IMR-90 (cell line): ENCODE data around the gene PIGP.

Experiments used
- FOS ChIP-seq: fragments of 150-350 bp; IDR thresholded peaks from 2 replicates; pipeline ENCODE4 v1.6.1; 2016; ENCODE audit warnings: low read depth, low read length
- MAZ ChIP-seq: IDR thresholded peaks from 2 replicates; pipeline ENCODE4 v1.6.1; 2012; ENCODE audit warnings: low read depth, mild to moderate bottlenecking, low read length, improper control_type of control experiment, moderate library complexity, borderline replicate concordance
- POLR2A ChIP-seq: IDR thresholded peaks from 2 replicates; pipeline ENCODE4 v1.6.1; 2012; ENCODE audit warnings: mild to moderate bottlenecking, low read depth, low read length
- RAD21 ChIP-seq: IDR thresholded peaks from 2 replicates; pipeline ENCODE4 v1.6.1; 2012; ENCODE audit warnings: low read length, improper control_type of control experiment
- RCOR1 ChIP-seq: IDR thresholded peaks from 2 replicates; pipeline ENCODE4 v1.6.1; 2012; ENCODE audit warnings: mild to moderate bottlenecking, low read length, improper control_type of control experiment; ENCODE audit not compliant: insufficient replicate concordance
- RFX5 ChIP-seq: IDR thresholded peaks from 2 replicates; pipeline ENCODE4 v1.8.0; 2012; ENCODE audit warnings: low read depth, mild to moderate bottlenecking, low read length, moderate library complexity
- SMC3 ChIP-seq: fragments of 150-350 bp; IDR thresholded peaks from 2 replicates; pipeline ENCODE4 v1.6.1; 2016; ENCODE audit warnings: low read depth, mild to moderate bottlenecking, antibody characterized with exemption, low read length, moderate library complexity
- TF ChIP-seq, protein P1 (sequence below): conservative IDR thresholded peaks from 2 replicates; pipeline ENCODE4 v1.5.1; 2012; ENCODE audit warnings: mild to moderate bottlenecking, low read depth, low read length, improper control_type of control experiment
- TF ChIP-seq, protein P2 (sequence below): fragments of 150-350 bp; IDR thresholded peaks from 2 replicates; pipeline ENCODE4 v1.6.1; 2016; ENCODE audit warnings: low read depth, mild to moderate bottlenecking, low read length, moderate library complexity, borderline replicate concordance
- TF ChIP-seq, protein P3 (sequence below): fragments of 150-350 bp; IDR thresholded peaks from 2 replicates; pipeline ENCODE4 v1.6.1; 2017; ENCODE audit warnings: mild to moderate bottlenecking, antibody characterized with exemption, low read length, low read depth

DNA sequence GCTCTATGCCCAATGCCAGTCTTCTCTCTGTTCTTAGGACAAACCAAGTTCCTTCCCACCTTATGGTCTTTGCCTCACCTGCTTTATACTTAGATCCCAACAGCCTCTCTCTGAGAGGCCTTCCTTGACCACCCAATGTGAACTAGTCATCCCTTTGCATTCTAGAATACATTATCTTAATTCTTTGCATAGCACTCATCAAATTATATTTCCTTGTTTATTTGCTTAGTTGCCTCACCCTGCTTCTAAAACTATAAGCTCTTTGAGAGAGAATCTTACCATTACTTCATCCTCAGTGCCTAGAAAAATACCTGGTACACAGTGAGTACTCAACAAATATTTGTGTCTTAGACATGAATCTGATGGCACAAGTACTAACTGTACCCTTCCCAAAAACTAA, 8.0 kb downstream of the PIGP start:
- TF ChIP-seq, protein P1, sequence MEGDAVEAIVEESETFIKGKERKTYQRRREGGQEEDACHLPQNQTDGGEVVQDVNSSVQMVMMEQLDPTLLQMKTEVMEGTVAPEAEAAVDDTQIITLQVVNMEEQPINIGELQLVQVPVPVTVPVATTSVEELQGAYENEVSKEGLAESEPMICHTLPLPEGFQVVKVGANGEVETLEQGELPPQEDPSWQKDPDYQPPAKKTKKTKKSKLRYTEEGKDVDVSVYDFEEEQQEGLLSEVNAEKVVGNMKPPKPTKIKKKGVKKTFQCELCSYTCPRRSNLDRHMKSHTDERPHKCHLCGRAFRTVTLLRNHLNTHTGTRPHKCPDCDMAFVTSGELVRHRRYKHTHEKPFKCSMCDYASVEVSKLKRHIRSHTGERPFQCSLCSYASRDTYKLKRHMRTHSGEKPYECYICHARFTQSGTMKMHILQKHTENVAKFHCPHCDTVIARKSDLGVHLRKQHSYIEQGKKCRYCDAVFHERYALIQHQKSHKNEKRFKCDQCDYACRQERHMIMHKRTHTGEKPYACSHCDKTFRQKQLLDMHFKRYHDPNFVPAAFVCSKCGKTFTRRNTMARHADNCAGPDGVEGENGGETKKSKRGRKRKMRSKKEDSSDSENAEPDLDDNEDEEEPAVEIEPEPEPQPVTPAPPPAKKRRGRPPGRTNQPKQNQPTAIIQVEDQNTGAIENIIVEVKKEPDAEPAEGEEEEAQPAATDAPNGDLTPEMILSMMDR = no peak
- TF ChIP-seq MAZ (no peak), RAD21 (no peak), SMC3 (no peak), RFX5 (no peak), POLR2A (no peak), FOS (0 out of 2 replicates have a peak, but pooled peaks have one; percentile 16), RCOR1 (no peak)
- TF ChIP-seq, protein P2, sequence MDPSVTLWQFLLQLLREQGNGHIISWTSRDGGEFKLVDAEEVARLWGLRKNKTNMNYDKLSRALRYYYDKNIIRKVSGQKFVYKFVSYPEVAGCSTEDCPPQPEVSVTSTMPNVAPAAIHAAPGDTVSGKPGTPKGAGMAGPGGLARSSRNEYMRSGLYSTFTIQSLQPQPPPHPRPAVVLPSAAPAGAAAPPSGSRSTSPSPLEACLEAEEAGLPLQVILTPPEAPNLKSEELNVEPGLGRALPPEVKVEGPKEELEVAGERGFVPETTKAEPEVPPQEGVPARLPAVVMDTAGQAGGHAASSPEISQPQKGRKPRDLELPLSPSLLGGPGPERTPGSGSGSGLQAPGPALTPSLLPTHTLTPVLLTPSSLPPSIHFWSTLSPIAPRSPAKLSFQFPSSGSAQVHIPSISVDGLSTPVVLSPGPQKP = no peak
- TF ChIP-seq, protein P3, sequence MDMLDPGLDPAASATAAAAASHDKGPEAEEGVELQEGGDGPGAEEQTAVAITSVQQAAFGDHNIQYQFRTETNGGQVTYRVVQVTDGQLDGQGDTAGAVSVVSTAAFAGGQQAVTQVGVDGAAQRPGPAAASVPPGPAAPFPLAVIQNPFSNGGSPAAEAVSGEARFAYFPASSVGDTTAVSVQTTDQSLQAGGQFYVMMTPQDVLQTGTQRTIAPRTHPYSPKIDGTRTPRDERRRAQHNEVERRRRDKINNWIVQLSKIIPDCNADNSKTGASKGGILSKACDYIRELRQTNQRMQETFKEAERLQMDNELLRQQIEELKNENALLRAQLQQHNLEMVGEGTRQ = no peak
